Dendritic cell treated with granulocyte-macrophage colony-stimulating factor and Interleukin-4, amounts not matched to agents 40 ng/mL and 50 ng/mL, for 4 days (primary cell): ENCODE data around the gene HOXC12.

Experiments used
- H3K27ac Mint-ChIP-seq: one replicate; pipeline ENCODE4 v1.8.0; 2022; ENCODE audit warnings: mild to moderate bottlenecking, mixed read lengths
- H3K27me3 Mint-ChIP-seq: one replicate; pipeline ENCODE4 v1.8.0; 2022; ENCODE audit warnings: mild to moderate bottlenecking, mixed read lengths
- H3K36me3 Mint-ChIP-seq: one replicate; pipeline ENCODE4 v1.8.0; 2022; ENCODE audit warnings: low read depth, mixed read lengths
- H3K4me1 Mint-ChIP-seq: one replicate; pipeline ENCODE4 v1.8.0; 2022; ENCODE audit warnings: low read depth, mixed read lengths
- H3K4me3 Mint-ChIP-seq: one replicate; pipeline ENCODE4 v1.8.0; 2022; ENCODE audit warnings: mild to moderate bottlenecking, moderate library complexity, mixed read lengths
- H3K9me3 Mint-ChIP-seq: one replicate; pipeline ENCODE4 v1.8.0; 2022; ENCODE audit warnings: mixed read lengths
- intact Hi-C: fragments of 100-400 bp; cut with micrococcal nuclease; formaldehyde crosslinking; loops from one replicate; pipeline ENCODE4 v1.15.0; 2022

The HOXC12 gene

GRCh38 chr12:53969588-53970259 is 15.0 kb downstream of the HOXC12 start:
- H3K27ac Mint-ChIP-seq, result no peak overlapping the region
- H3K4me1 Mint-ChIP-seq, result peaks cover 25% of the 10 kb centered on the region
- H3K4me3 Mint-ChIP-seq, result no peak overlapping the region
- H3K27me3 Mint-ChIP-seq, result peaks cover 99% of the 10 kb centered on the region
- no peaks in the 10 kb centered on the region for H3K36me3 Mint-ChIP-seq
- intact Hi-C loops, result no loop called here
- H3K9me3 Mint-ChIP-seq, result peaks cover 9% of the 10 kb centered on the region

DNA sequence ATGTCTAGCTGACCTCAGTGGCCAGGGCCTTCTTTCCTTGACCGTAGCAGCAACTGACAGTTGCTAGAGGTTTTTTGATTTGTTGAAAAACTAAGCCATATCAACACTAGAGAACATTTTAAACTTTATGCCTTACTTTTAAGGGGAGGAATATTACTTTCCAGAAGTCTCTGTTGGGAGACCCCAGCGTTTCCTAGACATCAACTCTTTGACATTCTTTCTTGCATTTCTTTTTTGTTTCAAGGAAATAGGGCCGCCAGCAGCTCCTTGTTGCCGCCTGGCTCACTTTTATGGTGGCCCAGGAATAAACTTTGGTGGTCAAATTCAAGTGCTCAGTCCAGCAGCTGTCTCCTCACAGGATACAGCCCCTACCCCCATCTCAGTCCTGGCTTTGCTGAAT is 15.7 kb downstream of the HOXC12 start:
- H3K4me3 Mint-ChIP-seq, result no peak overlapping the region
- intact Hi-C loops, result no loop called here

GRCh38 chr12:53971129-53971528 is 16.4 kb downstream of the HOXC12 start:
- intact Hi-C loops, result no loop called here
- Mint-ChIP-seq H3K9me3 (no peaks in the 10 kb centered on the region), H3K36me3 (no peaks in the 10 kb centered on the region), H3K27ac (no peak overlapping the region), H3K27me3 (peaks cover 99% of the 10 kb centered on the region), H3K4me3 (no peak overlapping the region), H3K4me1 (peaks cover 15% of the 10 kb centered on the region)

More for the DNA sequence above, 15.7 kb downstream of the HOXC12 start:
- Mint-ChIP-seq H3K27ac (no peak overlapping the region), H3K9me3 (peaks cover 5% of the 10 kb centered on the region), H3K36me3 (no peaks in the 10 kb centered on the region), H3K27me3 (peaks cover 99% of the 10 kb centered on the region), H3K4me1 (peaks cover 22% of the 10 kb centered on the region)

DNA sequence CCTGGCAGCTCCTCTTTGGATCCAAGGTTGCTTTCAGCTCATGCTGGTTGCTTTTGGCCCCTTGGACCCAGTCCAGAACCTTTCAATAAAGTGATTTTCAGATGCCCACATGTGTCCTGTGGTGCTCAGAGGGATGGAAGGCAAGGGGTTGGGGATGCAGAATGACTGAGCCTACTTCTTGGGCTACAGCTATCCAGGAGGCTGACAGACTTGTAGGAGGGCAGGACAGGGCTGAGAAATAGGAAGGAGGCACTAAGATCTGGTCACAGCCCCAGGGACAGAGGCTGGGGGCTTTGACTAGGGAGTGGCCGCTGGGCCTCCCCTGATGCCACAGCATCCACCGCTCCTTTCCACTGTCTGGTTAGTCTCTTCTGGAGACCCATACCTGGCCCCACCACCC is 17.0 kb downstream of the HOXC12 start:
- H3K9me3 Mint-ChIP-seq, result no peaks in the 10 kb centered on the region
- no peak overlapping the region for H3K4me3 Mint-ChIP-seq
- H3K27ac Mint-ChIP-seq, result no peak overlapping the region
- no peaks in the 10 kb centered on the region for H3K36me3 Mint-ChIP-seq
- H3K27me3 Mint-ChIP-seq, result peaks cover 99% of the 10 kb centered on the region
- peaks cover 9% of the 10 kb centered on the region for H3K4me1 Mint-ChIP-seq
- intact Hi-C loops, result no loop called here

DNA sequence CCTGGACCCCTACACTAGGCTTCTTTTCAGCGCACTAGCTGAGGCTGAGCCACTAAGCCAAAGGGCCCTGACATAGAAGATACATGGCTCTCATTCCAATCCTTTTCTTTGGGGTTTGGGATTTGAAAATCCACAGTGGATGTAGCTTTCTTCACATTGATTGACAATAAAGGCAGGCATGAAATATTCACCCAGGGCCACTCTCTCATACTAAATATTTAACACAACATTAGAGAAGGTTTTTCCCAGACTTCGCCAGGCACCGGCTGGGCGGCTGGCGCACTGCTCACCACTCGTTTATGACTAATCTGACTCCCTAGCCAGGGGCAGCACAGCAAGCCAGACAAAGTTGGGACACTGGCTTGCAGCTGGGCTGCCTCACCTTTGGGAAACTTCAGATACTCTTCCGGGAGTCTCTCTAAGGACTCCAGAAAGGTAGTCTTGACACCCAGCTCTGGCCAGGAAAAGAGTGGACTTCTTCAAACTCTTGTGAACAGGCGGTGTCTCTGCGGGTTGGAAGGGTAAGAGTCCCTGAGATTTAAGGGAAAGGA is 17.5 kb downstream of the HOXC12 start:
- Mint-ChIP-seq H3K4me1 (peaks cover 7% of the 10 kb centered on the region), H3K36me3 (no peaks in the 10 kb centered on the region), H3K9me3 (no peaks in the 10 kb centered on the region), H3K27ac (no peak overlapping the region), H3K4me3 (no peak overlapping the region), H3K27me3 (peaks cover 99% of the 10 kb centered on the region)
- intact Hi-C loops, result no loop called here

GRCh38 chr12:53972722-53973235 is 18.1 kb downstream of the HOXC12 start, which contains the start of gene HOXC11:
Gene HOXC11 (plus strand): TSS chr12:53973126. CDS start chr12:53973242, 116 bp downstream.
- Mint-ChIP-seq H3K27ac (no peak within 1 kb of the TSS), H3K9me3 (no peaks in the 10 kb centered on the region), H3K4me3 (peak within 1 kb of the TSS; percentile 66), H3K27me3 (peaks cover 99% of the 10 kb centered on the region), H3K36me3 (no peaks in the 10 kb centered on the region), H3K4me1 (peaks cover 7% of the 10 kb centered on the region)
- intact Hi-C loops, result no loop called here

DNA sequence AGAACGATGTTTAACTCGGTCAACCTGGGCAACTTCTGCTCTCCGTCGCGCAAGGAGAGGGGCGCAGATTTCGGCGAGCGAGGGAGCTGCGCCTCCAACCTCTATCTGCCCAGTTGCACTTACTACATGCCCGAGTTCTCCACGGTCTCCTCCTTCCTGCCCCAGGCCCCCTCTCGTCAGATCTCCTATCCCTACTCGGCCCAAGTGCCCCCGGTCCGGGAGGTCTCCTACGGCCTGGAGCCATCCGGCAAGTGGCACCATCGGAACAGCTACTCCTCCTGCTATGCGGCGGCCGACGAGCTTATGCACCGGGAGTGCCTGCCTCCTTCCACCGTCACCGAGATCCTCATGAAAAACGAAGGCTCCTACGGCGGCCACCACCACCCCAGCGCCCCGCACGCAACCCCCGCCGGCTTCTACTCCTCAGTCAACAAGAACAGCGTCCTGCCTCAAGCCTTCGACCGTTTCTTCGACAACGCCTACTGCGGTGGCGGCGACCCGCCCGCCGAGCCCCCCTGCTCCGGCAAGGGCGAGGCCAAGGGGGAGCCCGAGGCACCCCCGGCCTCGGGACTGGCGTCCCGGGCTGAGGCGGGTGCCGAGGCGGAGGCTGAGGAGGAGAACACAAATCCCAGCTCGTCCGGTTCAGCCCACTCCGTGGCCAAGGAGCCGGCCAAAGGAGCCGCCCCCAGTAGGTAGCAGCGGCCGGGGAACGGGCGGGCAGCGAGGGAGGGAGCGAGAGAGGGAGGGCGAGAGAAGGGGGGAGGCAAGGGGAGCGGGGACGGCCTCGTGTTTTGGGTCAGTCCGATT is 18.7 kb downstream of the HOXC12 start:
- H3K4me1 Mint-ChIP-seq, result peaks cover 7% of the 10 kb centered on the region
- no peaks in the 10 kb centered on the region for H3K36me3 Mint-ChIP-seq
- H3K27ac Mint-ChIP-seq, result no peak overlapping the region
- peak overlapping the region; percentile 49 for H3K4me3 Mint-ChIP-seq
- peaks cover 99% of the 10 kb centered on the region for H3K27me3 Mint-ChIP-seq
- H3K9me3 Mint-ChIP-seq, result no peaks in the 10 kb centered on the region
- intact Hi-C loops, result no loop called here

DNA sequence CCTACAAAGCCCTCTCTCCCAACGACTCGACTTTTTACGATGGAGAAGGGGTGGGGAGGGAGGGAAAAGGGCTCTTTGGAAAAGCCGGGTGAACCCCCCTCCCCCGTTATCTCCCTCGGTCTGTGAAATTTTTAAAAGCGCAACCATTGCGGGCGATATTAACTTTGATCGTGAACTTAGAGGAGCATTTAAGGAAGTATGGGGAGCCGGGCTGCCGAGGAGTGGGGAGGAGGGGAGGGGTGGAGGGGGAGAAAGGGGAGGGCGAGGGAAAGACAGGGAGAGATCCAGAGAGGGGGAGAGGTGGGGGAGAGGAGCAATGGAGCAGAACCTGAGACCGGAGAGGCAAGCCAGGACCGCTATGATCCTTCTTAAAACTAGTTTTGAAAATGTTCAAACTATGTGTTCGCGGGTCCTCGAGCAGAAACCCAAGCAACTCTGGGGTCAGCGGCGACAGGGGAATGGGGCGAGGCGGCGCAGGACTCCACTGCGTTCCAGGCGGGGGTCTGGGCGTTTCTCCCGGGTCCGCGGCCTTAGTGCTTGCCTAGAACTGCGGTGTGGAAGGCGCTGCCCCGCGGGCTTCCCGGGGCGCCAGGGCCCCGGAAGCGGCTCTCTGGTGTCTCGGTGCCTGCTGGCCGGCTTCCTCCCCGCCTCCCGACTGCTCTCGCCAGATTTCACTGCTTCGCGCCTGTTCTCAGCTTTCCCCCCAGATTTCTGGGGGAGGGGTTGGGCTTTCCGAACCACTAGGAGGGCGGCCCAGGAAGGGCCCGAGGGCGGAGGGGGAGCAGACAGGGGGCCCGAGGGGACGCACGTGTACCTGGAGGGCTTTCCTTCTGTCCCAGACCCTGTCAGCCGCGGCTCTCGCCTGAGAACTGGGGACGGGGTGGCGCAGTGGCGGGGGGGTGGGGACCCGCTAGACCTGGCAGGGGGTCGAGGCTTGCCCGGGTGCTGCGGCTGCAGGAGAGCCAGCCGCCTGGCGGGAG is 19.7 kb downstream of the HOXC12 start, which contains the start of gene HOTAIR:
HOTAIR (minus strand) TSS at position 871 of the 980 bp plus-strand sequence.
- peak within 1 kb of the TSS; percentile 39 for H3K27ac Mint-ChIP-seq
- H3K4me3 Mint-ChIP-seq, result peak within 1 kb of the TSS; percentile 66
- peaks cover 99% of the 10 kb centered on the region for H3K27me3 Mint-ChIP-seq
- no peaks in the 10 kb centered on the region for H3K36me3 Mint-ChIP-seq
- H3K4me1 Mint-ChIP-seq, result peaks cover 7% of the 10 kb centered on the region
- intact Hi-C loops, result no loop called here
- no peaks in the 10 kb centered on the region for H3K9me3 Mint-ChIP-seq

GRCh38 chr12:53975064-53975471 is 20.4 kb downstream of the HOXC12 start:
- Mint-ChIP-seq H3K27ac (no peak overlapping the region), H3K4me3 (peak overlapping the region; percentile 66), H3K9me3 (no peaks in the 10 kb centered on the region), H3K27me3 (peaks cover 99% of the 10 kb centered on the region), H3K36me3 (no peaks in the 10 kb centered on the region), H3K4me1 (peaks cover 7% of the 10 kb centered on the region)
- intact Hi-C loops, result no loop called here

- no peak overlapping the region for H3K4me3 Mint-ChIP-seq
- intact Hi-C loops, result no loop called here
Observed at GRCh38 chr12:53975479-53976152, 20.9 kb downstream of the HOXC12 start.

DNA sequence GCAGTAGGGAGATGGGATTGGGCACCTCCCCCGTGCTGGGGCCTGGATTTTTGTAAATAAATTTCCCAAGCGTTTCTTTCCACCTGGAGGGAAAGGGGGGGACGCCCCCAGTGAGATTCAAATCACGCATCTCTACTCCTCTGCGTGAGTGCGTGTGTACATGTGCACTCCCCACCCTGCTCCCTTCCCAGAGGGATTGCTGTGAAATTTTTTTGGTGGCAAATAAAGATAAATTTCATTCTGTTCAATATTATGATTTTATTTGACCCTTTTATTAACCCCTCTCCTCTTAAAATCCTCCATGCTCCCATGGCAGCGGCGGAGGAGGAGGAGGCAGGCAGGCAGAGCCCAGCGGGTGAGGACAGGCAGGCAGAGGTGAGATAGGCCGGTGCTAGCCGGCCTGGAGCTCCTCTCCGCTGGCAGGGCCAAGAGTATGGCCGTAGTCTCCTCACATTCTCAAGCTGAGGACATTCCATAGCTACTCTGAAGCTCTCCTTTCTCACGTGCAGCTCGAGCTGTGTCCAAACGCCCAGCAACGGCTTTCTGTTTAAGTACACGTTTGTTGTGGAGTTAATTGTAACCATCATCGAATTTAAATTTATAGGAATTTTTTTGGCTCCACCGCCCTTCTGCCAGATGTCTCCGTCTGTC is 21.6 kb downstream of the HOXC12 start:
- no peaks in the 10 kb centered on the region for H3K36me3 Mint-ChIP-seq
- intact Hi-C loops, result no loop called here
- H3K4me3 Mint-ChIP-seq, result no peak overlapping the region
- no peak overlapping the region for H3K27ac Mint-ChIP-seq
- no peaks in the 10 kb centered on the region for H3K9me3 Mint-ChIP-seq
- H3K27me3 Mint-ChIP-seq, result peaks cover 99% of the 10 kb centered on the region
- H3K4me1 Mint-ChIP-seq, result peaks cover 7% of the 10 kb centered on the region

More at GRCh38 chr12:53975479-53976152, 20.9 kb downstream of the HOXC12 start:
- peaks cover 99% of the 10 kb centered on the region for H3K27me3 Mint-ChIP-seq
- no peak overlapping the region for H3K27ac Mint-ChIP-seq
- H3K36me3 Mint-ChIP-seq, result no peaks in the 10 kb centered on the region
- no peaks in the 10 kb centered on the region for H3K9me3 Mint-ChIP-seq
- H3K4me1 Mint-ChIP-seq, result peaks cover 7% of the 10 kb centered on the region

DNA sequence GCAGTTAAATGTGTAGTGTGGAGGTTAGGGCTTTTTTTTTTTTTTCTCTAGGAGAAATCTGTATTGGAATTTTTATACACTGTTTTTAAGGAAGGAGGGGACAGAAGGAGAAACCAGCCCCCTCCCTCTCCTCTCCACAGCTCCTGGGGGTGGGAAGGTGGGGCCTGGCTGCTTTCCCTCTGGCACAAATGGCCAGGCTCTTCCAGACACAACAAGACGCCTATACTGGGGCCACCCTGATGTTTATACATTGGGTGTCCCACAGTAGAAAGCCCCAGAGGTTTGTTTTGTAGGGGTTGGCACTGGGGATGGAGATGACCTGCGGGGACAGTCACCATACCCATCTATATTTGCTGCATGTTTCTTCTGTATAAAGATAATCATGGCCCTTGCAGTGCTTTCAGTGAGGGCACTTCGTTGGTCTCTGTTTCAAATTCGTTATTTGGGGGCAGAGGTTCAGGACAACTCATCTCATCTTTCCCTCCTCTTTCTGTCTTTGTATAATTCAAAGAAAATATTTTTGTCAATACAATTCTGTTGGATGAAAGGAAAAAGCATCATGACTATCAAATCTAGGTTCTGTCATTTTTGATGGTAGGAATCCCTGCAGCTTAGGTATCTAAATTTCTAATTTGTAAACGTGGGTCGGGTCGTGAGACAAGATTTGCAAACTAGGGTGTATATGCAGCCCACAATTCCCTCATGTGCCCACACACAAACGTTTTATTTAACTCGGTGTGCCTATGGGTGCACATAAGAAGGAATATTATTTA is 22.3 kb downstream of the HOXC12 start:
- Mint-ChIP-seq H3K4me1 (peaks cover 7% of the 10 kb centered on the region), H3K27ac (no peak overlapping the region), H3K36me3 (no peaks in the 10 kb centered on the region), H3K27me3 (peaks cover 99% of the 10 kb centered on the region), H3K9me3 (no peaks in the 10 kb centered on the region), H3K4me3 (no peak overlapping the region)
- intact Hi-C loops, result no loop called here
